Hair follicle dermal papilla cell (primary cell): ENCODE data around the gene CTNND2. TPM values are rescaled to one million over a fixed set of nuclear protein-coding genes. Genes with fewer than 3 reads are reported as not detected.

Source experiments
- small RNA-seq: library from RNA; depleted of rRNA; stranded (forward); fragments of <200 nt; gene quantifications from one replicate; pipeline ENCODE3, GENCODE V24; 2012
- total RNA-seq: library from RNA; depleted of rRNA; stranded (reverse); fragments of >200 nt; gene quantifications from 2 replicates; pipeline ENCODE4 v1.2.3, GENCODE V29; 2012

Gene CTNND2
- total RNA-seq, result not detected in 2 replicates

GRCh38 chr5:11904265-11904906 lies at the start of gene CTNND2:
CTNND2 (minus strand) TSS chr5:11904446; CDS start chr5:11903853, 593 bp downstream.

Small RNAs within 50 kb of the gene (small RNA-seq; reads per million reads assigned to genes)
- gene RNU6-429P, result not detected
